MM.1S (cell line): ENCODE results near the gene PEX14.

Source experiments
- CTCF ChIP-seq: fragments of 300-600 bp; sonication (generic); IDR thresholded peaks from 2 replicates; pipeline ENCODE4 v1.5.1; 2016; ENCODE audit warnings: antibody characterized with exemption, low read length, mixed read lengths
- EZH2phosphoT487 ChIP-seq: fragments of 300-600 bp; sonication (generic); IDR thresholded peaks from 2 replicates; pipeline ENCODE4 v1.6.1; 2018; ENCODE audit warnings: antibody characterized with exemption, low read length

DNA sequence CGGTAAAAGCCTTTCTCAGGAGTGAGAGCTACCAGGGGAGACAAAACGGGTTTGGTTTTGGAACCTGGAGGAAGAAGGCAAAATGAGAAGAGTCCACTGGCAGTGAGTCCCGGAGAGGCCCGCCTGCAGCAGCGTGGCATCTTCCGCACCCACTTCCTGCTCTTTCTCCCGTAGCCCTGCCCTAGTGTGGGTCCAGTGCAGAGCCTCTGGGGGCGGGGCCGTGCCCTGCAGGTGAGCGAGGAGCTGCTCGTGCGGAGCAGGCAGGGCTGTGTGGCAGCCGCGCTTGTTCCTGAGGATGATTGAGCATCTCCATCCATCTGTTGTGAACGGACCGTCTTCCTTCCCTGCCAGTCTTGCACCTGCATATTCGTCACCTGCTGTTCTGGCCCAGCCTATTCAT is 66.5 kb downstream of the PEX14 start:
- TF ChIP-seq CTCF (no peak), EZH2phosphoT487 (no peak)
